Neuron (in vitro differentiated cells): ENCODE measurements around the gene ADGRV1.
"Not testable (repeated sequence)": the region's sequence is repeated elsewhere in the genome, so short reads cannot be mapped to it uniquely, and the experiment has no call there.

Experiments used
- H2AFZ ChIP-seq: one replicate; pipeline ENCODE4 v1.6.1; 2013; ENCODE audit warnings: low read depth, mild to moderate bottlenecking, inconsistent platforms, low read length, moderate library complexity
- H3K27me3 ChIP-seq: one replicate; pipeline ENCODE4 v1.6.1; 2013; ENCODE audit warnings: low read length; ENCODE audit not compliant: insufficient read depth
- H3K36me3 ChIP-seq: one replicate; pipeline ENCODE4 v1.6.1; 2013; ENCODE audit warnings: low read length; ENCODE audit not compliant: insufficient read depth
- H3K4me1 ChIP-seq: one replicate; pipeline ENCODE4 v1.6.1; 2013; ENCODE audit warnings: low read length; ENCODE audit not compliant: insufficient read depth
- H3K4me3 ChIP-seq: 2 replicates; pipeline ENCODE4 v1.5.1; 2013; ENCODE audit warnings: mild to moderate bottlenecking, low read length, moderate library complexity
- H3K9me3 ChIP-seq: one replicate; pipeline ENCODE4 v1.6.1; 2013; ENCODE audit warnings: low read length

The ADGRV1 gene

DNA sequence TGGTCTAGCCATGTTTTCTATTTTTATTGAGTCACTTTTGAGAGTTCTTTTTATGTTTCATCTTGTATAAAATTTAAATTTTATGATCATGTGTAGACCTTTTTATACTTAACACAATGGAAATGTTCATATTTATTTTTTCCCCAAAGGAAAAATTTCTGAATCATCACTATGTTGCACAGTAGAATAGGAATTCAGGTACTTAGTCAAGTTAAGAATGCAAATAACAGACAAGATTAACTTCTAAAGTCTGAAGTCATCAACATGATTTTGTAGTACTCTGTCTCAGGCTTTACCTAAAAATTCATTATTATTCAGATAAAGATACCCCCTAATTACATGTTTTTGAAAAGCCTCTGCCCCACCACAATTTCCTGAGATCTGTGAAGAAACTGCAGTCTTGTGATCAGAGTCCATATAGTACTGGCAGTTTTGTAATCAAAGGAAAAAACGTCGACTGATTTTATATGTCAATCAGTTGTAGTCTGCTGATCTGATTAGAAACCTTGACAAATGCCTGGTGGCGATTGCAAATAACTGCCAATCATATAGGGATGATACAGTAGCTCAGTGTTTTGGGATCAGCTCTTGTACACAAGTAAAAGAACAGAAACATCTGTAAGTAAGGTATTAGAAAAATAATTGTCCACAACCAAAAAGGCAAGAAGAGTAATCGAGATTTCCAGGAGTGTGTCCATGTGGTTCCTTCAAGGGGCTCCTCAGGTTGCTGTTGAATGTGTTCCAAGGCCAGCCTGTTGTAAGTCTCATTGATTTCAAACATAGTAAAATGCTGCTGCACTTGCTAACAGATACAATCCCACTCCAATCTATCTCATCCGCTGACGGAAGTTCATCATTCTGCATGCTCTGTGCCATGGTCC lies 472.2 kb downstream of the ADGRV1 start:
- Histone ChIP-seq H2AFZ (no peak overlapping the region), H3K27me3 (no peaks in the 10 kb centered on the region), H3K4me3 (no peak overlapping the region), H3K4me1 (peaks cover 15% of the 10 kb centered on the region), H3K9me3 (no peaks in the 10 kb centered on the region), H3K36me3 (no peaks in the 10 kb centered on the region)

DNA sequence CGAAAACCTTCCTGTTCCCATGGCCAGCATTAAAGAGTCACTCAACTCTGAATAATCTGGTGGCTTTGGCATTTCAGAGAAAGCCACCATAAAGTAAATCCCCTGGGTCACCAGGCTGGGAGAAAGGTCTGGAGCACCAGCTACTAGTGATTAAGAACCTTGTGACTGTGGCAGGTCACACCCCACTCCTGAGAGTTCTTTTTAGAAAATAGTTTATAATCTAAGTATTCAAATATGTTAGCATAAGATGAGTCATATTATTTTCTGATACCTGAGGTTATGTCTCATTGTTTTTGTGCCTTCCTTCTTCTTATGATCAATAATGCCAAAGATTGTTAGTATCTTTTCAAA lies 472.8 kb downstream of the ADGRV1 start:
- Histone ChIP-seq H3K9me3 (no peaks in the 10 kb centered on the region), H3K36me3 (no peaks in the 10 kb centered on the region), H3K4me1 (peaks cover 15% of the 10 kb centered on the region), H3K27me3 (no peaks in the 10 kb centered on the region), H2AFZ (no peak overlapping the region), H3K4me3 (no peak overlapping the region)

DNA sequence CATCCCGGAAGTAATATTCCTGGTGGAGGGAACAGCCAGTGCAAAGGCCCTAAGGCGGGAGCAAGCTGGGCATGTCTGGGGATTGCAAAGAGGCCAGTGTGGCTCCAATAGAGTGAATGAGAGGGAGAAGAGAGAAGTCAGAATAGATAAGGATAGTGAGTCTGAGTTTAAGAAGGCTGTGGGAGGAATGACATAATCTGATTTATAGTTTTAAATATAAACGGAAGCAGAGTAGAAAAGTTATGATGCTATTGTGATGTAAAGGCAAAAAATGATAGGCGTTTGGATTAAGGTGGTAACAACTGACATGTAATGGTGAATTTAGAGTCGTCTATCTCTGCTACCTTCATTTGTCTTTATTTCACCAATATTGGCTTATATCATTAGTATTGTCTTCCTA lies 473.5 kb downstream of the ADGRV1 start:
- H3K4me3 ChIP-seq = no peak overlapping the region
- H3K9me3 ChIP-seq = no peaks in the 10 kb centered on the region
- H3K36me3 ChIP-seq = no peaks in the 10 kb centered on the region
- no peak overlapping the region for H2AFZ ChIP-seq
- H3K27me3 ChIP-seq = no peaks in the 10 kb centered on the region
- H3K4me1 ChIP-seq = peaks cover 13% of the 10 kb centered on the region

DNA sequence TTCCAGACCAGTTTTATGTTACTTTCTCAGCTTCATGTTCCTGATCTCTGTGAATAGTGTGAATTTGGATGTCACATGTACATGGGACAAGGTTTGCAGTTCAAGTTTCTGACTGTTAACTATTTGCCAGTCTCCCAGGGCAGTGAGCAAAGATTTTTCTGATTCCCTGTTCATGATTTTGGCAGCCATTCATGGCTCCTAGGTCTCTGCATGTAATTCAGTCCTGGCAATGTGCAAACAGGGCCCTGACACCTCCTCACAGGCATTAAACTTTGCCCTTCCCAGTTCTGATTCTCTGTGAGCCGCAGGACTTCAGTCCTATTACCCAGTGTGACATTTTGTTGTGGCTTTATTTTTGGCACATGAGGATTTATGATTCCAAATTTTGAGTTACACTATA lies 474.8 kb downstream of the ADGRV1 start:
- H2AFZ ChIP-seq = no peak overlapping the region
- no peaks in the 10 kb centered on the region for H3K27me3 ChIP-seq
- H3K4me3 ChIP-seq = no peak overlapping the region
- H3K4me1 ChIP-seq = peaks cover under 1% of the 10 kb centered on the region
- H3K36me3 ChIP-seq = no peaks in the 10 kb centered on the region
- H3K9me3 ChIP-seq = no peaks in the 10 kb centered on the region

DNA sequence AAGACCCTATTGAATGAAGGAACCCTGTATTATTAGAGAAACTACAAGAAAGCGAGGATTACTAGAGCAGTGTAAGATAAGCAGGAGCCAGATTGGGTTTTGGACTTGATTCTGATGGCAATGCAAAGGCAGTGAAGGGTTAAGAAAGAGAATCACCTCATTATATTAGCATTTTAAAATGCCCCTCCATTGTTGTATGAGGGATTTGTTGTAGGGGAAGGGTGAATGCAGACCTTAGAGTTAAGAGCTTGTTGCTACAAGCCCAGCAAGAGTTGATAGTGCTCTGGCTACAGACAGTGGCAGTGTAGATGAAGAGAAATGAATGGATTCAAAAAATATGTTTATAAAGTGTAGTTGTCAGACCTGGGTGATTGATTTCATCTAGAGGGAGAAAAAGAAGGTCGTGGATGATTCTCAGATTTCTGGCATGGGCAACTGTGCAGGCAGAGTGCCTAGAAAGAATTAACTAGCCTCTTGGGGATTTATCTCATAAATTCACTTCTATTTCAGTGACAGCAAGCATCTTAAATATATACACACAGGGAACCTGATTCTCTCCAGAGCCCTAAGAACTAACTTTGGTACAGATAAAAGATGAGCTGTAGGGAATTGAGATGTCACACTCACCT lies 479.7 kb downstream of the ADGRV1 start:
- no peaks in the 10 kb centered on the region for H3K9me3 ChIP-seq
- H3K36me3 ChIP-seq = no peaks in the 10 kb centered on the region
- H3K4me3 ChIP-seq = no peak overlapping the region
- no peaks in the 10 kb centered on the region for H3K4me1 ChIP-seq
- H3K27me3 ChIP-seq = no peaks in the 10 kb centered on the region
- H2AFZ ChIP-seq = no peak overlapping the region

DNA sequence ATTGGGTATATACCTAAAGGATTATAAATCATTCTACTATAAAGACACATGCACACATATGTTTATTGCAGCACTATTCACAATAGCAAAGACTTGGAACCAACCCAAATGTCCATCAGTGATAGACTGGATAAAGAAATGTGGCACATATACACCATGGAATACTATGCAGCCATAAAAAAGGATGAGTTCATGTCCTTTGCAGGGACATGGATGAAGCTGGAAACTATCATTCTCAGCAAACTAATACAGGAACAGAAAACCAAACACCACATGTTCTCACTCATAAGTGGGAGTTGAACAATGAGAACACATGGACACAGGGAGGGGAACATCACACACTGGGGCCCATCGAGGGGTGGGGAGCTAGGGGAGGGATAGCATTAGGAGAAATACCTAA lies 482.5 kb downstream of the ADGRV1 start:
- H3K36me3 ChIP-seq, H3K4me3 ChIP-seq, H3K4me1 ChIP-seq, H3K9me3 ChIP-seq, H2AFZ ChIP-seq, H3K27me3 ChIP-seq: not testable (repeated sequence)

DNA sequence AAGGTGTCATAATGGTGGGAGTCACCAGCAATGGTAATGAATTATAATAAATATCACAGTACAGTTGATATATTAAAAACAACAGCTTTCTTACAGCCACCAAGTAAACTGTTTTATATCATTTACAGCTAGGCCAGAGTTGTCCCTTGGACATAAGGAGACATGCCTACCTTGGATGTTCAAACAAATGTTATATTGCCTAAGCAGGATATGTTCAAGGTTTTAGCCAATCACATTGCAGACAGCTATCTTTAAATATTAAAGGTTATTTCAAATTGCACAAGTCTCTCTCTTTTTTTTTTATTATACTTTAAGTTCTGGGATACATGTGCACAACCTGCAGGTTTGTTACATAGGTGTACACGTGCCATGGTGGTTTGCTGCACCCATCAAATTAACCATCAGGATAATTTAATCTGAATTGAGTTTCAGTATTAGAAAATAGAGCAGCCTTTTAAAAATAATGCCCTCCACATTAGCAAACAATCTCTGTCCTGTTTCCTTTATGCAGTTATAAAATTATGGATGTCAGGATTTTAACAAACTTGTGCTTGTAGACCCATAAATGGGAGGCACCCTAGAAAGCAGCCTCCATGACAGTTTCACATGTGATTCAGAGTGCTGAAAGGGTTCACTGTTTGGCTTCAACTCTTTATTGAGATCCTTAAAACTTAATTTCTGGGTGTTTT lies 483.8 kb downstream of the ADGRV1 start:
- H3K9me3 ChIP-seq = no peaks in the 10 kb centered on the region
- H3K4me3 ChIP-seq = no peak overlapping the region
- no peaks in the 10 kb centered on the region for H3K4me1 ChIP-seq
- no peaks in the 10 kb centered on the region for H3K27me3 ChIP-seq
- peaks cover 3% of the 10 kb centered on the region for H3K36me3 ChIP-seq
- H2AFZ ChIP-seq = no peak overlapping the region

DNA sequence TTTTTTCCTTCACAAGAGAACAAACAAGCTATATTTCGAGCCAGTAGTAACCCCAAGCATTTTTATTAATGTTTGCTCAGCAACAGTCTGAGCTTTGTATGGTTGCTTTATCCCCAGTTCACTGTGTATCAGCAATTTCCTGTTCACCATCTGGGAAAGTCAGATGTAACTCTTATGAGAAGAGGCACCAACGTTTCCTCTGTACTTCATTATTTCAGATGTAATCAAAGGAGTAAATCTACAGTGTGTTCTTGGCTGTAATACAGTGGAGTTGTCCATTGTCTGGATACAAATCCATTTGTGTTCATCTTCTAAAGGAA lies 484.3 kb downstream of the ADGRV1 start:
- H3K4me3 ChIP-seq = no peak overlapping the region
- no peaks in the 10 kb centered on the region for H3K27me3 ChIP-seq
- H3K9me3 ChIP-seq = no peaks in the 10 kb centered on the region
- peaks cover 3% of the 10 kb centered on the region for H3K36me3 ChIP-seq
- no peaks in the 10 kb centered on the region for H3K4me1 ChIP-seq
- H2AFZ ChIP-seq = no peak overlapping the region

DNA sequence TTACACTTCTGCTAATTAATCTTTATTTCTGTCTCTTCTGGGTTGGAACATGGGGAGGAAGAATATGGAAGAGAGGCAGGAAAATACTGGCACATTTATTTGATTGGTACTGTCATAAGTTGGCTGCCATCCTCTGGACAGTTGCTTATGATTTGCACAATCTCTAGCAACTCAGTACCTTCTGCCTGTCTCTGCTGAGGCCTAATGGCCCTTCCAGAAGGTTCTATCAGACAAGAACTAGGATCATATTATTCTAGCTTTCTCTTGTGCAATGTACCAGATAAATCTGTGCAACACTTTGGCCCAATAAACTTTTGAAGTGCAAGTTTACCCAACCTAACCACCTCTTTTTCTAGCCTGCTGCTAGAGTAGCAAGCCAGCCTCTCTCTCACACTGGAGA lies 489.5 kb downstream of the ADGRV1 start:
- Histone ChIP-seq H3K27me3 (no peaks in the 10 kb centered on the region), H3K4me3 (no peak overlapping the region), H3K4me1 (no peaks in the 10 kb centered on the region), H3K36me3 (peaks cover 3% of the 10 kb centered on the region), H2AFZ (no peak overlapping the region), H3K9me3 (no peaks in the 10 kb centered on the region)

DNA sequence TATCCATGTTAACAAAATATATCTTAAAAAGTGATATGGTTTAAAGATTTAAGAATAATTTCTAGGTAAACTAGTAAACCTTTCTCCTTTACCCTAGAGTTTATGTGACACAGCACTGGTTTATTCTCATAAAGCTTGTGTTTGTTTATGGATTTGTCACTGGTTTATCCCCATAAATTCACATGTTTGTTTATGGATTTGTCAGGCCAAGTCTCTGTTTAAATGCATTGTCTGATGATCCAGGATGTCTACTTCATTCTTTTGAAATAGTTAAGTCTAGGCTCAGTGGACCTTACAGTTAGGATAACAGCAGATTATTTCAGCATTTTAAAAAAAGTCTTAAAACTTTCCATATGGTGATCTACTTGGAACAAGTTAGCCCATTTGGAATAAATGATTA lies 490.5 kb downstream of the ADGRV1 start:
- Histone ChIP-seq H3K36me3 (peaks cover 3% of the 10 kb centered on the region), H3K9me3 (no peaks in the 10 kb centered on the region), H3K4me3 (no peak overlapping the region), H3K4me1 (no peaks in the 10 kb centered on the region), H2AFZ (no peak overlapping the region), H3K27me3 (no peaks in the 10 kb centered on the region)

DNA sequence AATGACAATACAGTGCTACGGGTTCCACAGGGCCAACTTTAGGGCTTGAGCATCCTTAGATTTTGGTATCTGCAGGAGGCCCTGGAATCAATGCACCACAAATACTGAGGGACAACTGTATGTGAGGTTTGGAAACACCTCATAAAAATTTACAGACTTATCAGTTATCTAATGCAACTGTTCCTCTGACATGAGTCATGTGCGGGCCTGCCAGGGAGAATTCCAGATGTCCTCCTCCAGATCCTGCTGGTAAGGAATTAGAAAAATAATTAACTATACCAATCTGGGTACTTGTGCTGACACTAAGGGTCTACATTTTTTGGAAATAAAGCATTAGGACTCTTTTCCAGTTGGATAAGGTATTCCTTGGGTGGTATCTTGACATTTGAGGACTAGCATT lies 491.2 kb downstream of the ADGRV1 start:
- Histone ChIP-seq H3K4me1 (no peaks in the 10 kb centered on the region), H3K9me3 (no peaks in the 10 kb centered on the region), H3K36me3 (peaks cover 3% of the 10 kb centered on the region), H3K4me3 (no peak overlapping the region), H2AFZ (no peak overlapping the region), H3K27me3 (no peaks in the 10 kb centered on the region)

DNA sequence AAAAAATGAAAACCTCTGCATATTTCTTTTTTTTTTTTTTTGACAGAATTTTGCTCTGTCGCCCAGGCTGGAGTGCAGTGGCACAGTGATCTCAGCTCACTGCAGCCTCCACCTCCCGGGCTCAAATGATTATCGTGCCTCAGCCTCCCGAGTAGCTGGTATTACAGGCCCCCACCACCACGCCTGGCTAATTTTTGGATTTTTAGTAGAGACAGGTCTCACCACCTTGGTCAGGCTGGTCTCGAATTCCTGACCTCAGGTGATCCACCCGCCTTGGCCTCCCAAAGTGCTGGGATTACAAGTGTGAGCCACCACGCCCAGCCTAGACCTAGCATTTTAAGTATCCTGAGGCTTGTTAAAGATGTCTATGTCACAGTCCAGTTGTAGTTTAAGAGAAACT lies 493.8 kb downstream of the ADGRV1 start:
- H3K4me1 ChIP-seq, H3K36me3 ChIP-seq, H3K27me3 ChIP-seq, H3K4me3 ChIP-seq, H3K9me3 ChIP-seq, H2AFZ ChIP-seq: not testable (repeated sequence)

DNA sequence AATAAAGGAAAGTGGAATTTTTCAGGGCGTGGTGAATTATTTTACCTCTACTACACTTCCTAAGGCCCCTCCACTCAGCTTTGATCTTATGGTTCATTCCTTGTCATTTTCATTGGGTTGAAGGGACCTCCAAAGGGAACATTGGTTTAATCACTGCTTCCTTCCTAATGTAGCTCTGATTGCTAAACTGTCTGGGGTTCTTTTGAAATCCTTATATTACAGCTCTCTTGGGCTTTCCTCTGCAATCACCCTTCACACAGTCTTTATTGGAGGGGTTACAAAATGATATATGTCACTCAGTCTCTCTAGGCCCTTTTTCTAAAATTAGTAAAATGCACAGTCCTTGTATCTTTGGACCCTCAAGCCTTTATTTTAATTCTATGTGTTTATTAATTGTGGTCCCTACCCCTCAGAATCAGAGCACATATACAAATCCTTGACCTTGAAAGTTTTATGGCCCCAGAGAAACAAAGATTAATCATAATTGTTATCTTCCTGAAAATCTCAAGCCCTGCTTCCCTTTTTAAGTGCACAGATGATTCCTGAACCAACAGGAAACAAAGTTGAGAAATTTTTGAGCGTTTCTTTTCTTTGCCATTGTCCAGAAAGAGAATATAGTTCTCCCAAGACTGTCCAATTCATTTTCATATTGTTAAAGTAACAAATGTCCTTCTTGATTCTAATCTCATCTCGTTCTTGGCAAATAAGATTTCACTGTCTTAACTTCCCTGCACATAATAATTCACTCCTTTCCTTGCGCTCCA lies 494.6 kb downstream of the ADGRV1 start:
- H3K36me3 ChIP-seq = no peaks in the 10 kb centered on the region
- H3K4me1 ChIP-seq = no peaks in the 10 kb centered on the region
- no peaks in the 10 kb centered on the region for H3K27me3 ChIP-seq
- H3K9me3 ChIP-seq = no peaks in the 10 kb centered on the region
- H3K4me3 ChIP-seq = no peak overlapping the region
- no peak overlapping the region for H2AFZ ChIP-seq
